Measurements from ENCODE around the gene PTGES3.

Gene PTGES3

GRCh38 chr12:56716458-56716857, 28.4 kb upstream of the PTGES3 start:
- WGBS = 91% methylated on average over 1 of the region's 1 CpG

GRCh38 chr12:56715798-56716197, 27.7 kb upstream of the PTGES3 start:
- no peak overlapping the region for H2AK5ac ChIP-seq (ENCODE audit: low read length, severe bottlenecking)
- DNase-seq = no peak
- H2BK15ac ChIP-seq (ENCODE audit: low read depth, poor library complexity, severe bottlenecking) = no peak overlapping the region
- no peak overlapping the region for H4K8ac ChIP-seq (ENCODE audit: low read length)
- no peaks in the 10 kb centered on the region for H3K27me3 ChIP-seq (ENCODE audit: control insufficient read depth in 1 of 2, insufficient read depth in 1 of 2, low read length in 2 of 2)
- H3K36me3 ChIP-seq (ENCODE audit: control insufficient read depth in 1 of 2, insufficient read depth in 2 of 2, low read depth in 1 of 2, low read length in 2 of 2) = peaks cover 59 to 78% of the 10 kb centered on the region in 2 experiments
- H3K18ac ChIP-seq (ENCODE audit: low read depth in 1 of 2, low read length in 2 of 2) = no peak overlapping the region
- H2BK120ac ChIP-seq (ENCODE audit: low read depth, low read length) = no peak overlapping the region
- H3K27ac ChIP-seq (ENCODE audit: low read length, poor library complexity, severe bottlenecking) = no peak overlapping the region
- no peak overlapping the region for H3K4ac ChIP-seq (ENCODE audit: low read depth in 1 of 2, low read length in 2 of 2)
- H3K4me1 ChIP-seq (ENCODE audit: control insufficient read depth, insufficient read depth, low read depth, low read length) = peaks cover 14% of the 10 kb centered on the region
- no peaks in the 10 kb centered on the region for H3K9me3 ChIP-seq (ENCODE audit: control insufficient read depth, low read length)
- H3K23ac ChIP-seq (ENCODE audit: low read length in 2 of 2) = no peak overlapping the region
- H2BK5ac ChIP-seq (ENCODE audit: low read depth, low read length, poor library complexity, severe bottlenecking) = no peak overlapping the region
- WGBS = 94% methylated on average over 8 of the region's 8 CpGs
- no peak overlapping the region for H3K4me2 ChIP-seq (ENCODE audit: low read length, poor library complexity, severe bottlenecking)
- no peak overlapping the region for H2AFZ ChIP-seq (ENCODE audit: low read depth, low read length)
- H3K4me3 ChIP-seq (ENCODE audit: insufficient read depth in 1 of 2, low read depth in 1 of 2, low read length in 2 of 2) = peak overlapping the region in 1 of 2 experiments; percentile 28
- H3K79me1 ChIP-seq (replicated peaks; ENCODE audit: low read length, poor library complexity, severe bottlenecking) = peaks cover 8% of the 10 kb centered on the region
- H3K14ac ChIP-seq (ENCODE audit: low read length in 2 of 2) = no peak overlapping the region
- H2BK12ac ChIP-seq (ENCODE audit: low read length in 2 of 2) = no peak overlapping the region
- no peak overlapping the region for H3K9ac ChIP-seq (ENCODE audit: low read length)
- H4K91ac ChIP-seq (ENCODE audit: low read length) = no peak overlapping the region

More at GRCh38 chr12:56716458-56716857, 28.4 kb upstream of the PTGES3 start:
- Histone ChIP-seq H2BK12ac (ENCODE audit: low read length in 2 of 2) (no peak overlapping the region), H3K36me3 (ENCODE audit: control insufficient read depth in 1 of 2, insufficient read depth in 2 of 2, low read depth in 1 of 2, low read length in 2 of 2) (peaks cover 63 to 78% of the 10 kb centered on the region in 2 experiments), H4K91ac (ENCODE audit: low read length) (no peak overlapping the region), H3K9me3 (ENCODE audit: control insufficient read depth, low read length) (no peaks in the 10 kb centered on the region), H3K9ac (ENCODE audit: low read length) (no peak overlapping the region), H2AFZ (ENCODE audit: low read depth, low read length) (no peak overlapping the region), H4K8ac (ENCODE audit: low read length) (no peak overlapping the region), H2AK5ac (ENCODE audit: low read length, severe bottlenecking) (no peak overlapping the region), H3K14ac (ENCODE audit: low read length in 2 of 2) (no peak overlapping the region), H3K4me3 (ENCODE audit: insufficient read depth in 1 of 2, low read depth in 1 of 2, low read length in 2 of 2) (peak overlapping the region in 1 of 2 experiments; percentile 28), H2BK5ac (ENCODE audit: low read depth, low read length, poor library complexity, severe bottlenecking) (no peak overlapping the region), H3K27ac (ENCODE audit: low read length, poor library complexity, severe bottlenecking) (no peak overlapping the region), H3K27me3 (ENCODE audit: control insufficient read depth in 1 of 2, insufficient read depth in 1 of 2, low read length in 2 of 2) (no peaks in the 10 kb centered on the region), H3K79me1 (replicated peaks; ENCODE audit: low read length, poor library complexity, severe bottlenecking) (peaks cover 8% of the 10 kb centered on the region), H3K23ac (ENCODE audit: low read length in 2 of 2) (no peak overlapping the region), H2BK120ac (ENCODE audit: low read depth, low read length) (no peak overlapping the region), H2BK15ac (ENCODE audit: low read depth, poor library complexity, severe bottlenecking) (no peak overlapping the region), H3K4me1 (ENCODE audit: control insufficient read depth, insufficient read depth, low read depth, low read length) (peaks cover 19% of the 10 kb centered on the region), H3K4ac (ENCODE audit: low read depth in 1 of 2, low read length in 2 of 2) (no peak overlapping the region), H3K18ac (ENCODE audit: low read depth in 1 of 2, low read length in 2 of 2) (no peak overlapping the region), H3K4me2 (ENCODE audit: low read length, poor library complexity, severe bottlenecking) (no peak overlapping the region)
- no peak for DNase-seq

- Histone ChIP-seq H3K14ac (ENCODE audit: low read length in 2 of 2) (no peak overlapping the region), H2BK5ac (ENCODE audit: low read depth, low read length, poor library complexity, severe bottlenecking) (no peak overlapping the region), H3K18ac (ENCODE audit: low read depth in 1 of 2, low read length in 2 of 2) (no peak overlapping the region), H3K36me3 (ENCODE audit: control insufficient read depth in 1 of 2, insufficient read depth in 2 of 2, low read depth in 1 of 2, low read length in 2 of 2) (peaks cover 50 to 65% of the 10 kb centered on the region in 2 experiments), H3K23ac (ENCODE audit: low read length in 2 of 2) (no peak overlapping the region), H3K79me1 (replicated peaks; ENCODE audit: low read length, poor library complexity, severe bottlenecking) (peaks cover 8% of the 10 kb centered on the region), H2BK12ac (ENCODE audit: low read length in 2 of 2) (no peak overlapping the region), H4K8ac (ENCODE audit: low read length) (no peak overlapping the region), H2BK120ac (ENCODE audit: low read depth, low read length) (no peak overlapping the region), H3K4ac (ENCODE audit: low read depth in 1 of 2, low read length in 2 of 2) (no peak overlapping the region), H2BK15ac (ENCODE audit: low read depth, poor library complexity, severe bottlenecking) (no peak overlapping the region), H3K4me1 (ENCODE audit: control insufficient read depth, insufficient read depth, low read depth, low read length) (peaks cover 14% of the 10 kb centered on the region), H2AK5ac (ENCODE audit: low read length, severe bottlenecking) (no peak overlapping the region), H3K9ac (ENCODE audit: low read length) (no peak overlapping the region), H3K27ac (ENCODE audit: low read length, poor library complexity, severe bottlenecking) (no peak overlapping the region), H4K91ac (ENCODE audit: low read length) (no peak overlapping the region), H3K27me3 (ENCODE audit: control insufficient read depth in 1 of 2, insufficient read depth in 1 of 2, low read length in 2 of 2) (no peaks in the 10 kb centered on the region), H2AFZ (ENCODE audit: low read depth, low read length) (no peak overlapping the region), H3K4me3 (ENCODE audit: insufficient read depth in 1 of 2, low read depth in 1 of 2, low read length in 2 of 2) (no peak overlapping the region), H3K9me3 (ENCODE audit: control insufficient read depth, low read length) (no peaks in the 10 kb centered on the region), H3K4me2 (ENCODE audit: low read length, poor library complexity, severe bottlenecking) (no peak overlapping the region)
- DNase-seq = no peak
- 92% methylated on average over 2 of the region's 2 CpGs for WGBS
Observed at GRCh38 chr12:56714431-56714929, 26.4 kb upstream of the PTGES3 start.

GRCh38 chr12:56713345-56713744, 25.3 kb upstream of the PTGES3 start:
- no peaks in the 10 kb centered on the region for H3K9me3 ChIP-seq (ENCODE audit: control insufficient read depth, low read length)
- H4K8ac ChIP-seq (ENCODE audit: low read length) = no peak overlapping the region
- H2AK5ac ChIP-seq (ENCODE audit: low read length, severe bottlenecking) = no peak overlapping the region
- H2BK12ac ChIP-seq (ENCODE audit: low read length in 2 of 2) = no peak overlapping the region
- H3K36me3 ChIP-seq (ENCODE audit: control insufficient read depth in 1 of 2, insufficient read depth in 2 of 2, low read depth in 1 of 2, low read length in 2 of 2) = peaks cover 40 to 56% of the 10 kb centered on the region in 2 experiments
- H2BK5ac ChIP-seq (ENCODE audit: low read depth, low read length, poor library complexity, severe bottlenecking) = no peak overlapping the region
- no peak overlapping the region for H3K9ac ChIP-seq (ENCODE audit: low read length)
- H3K4ac ChIP-seq (ENCODE audit: low read depth in 1 of 2, low read length in 2 of 2) = no peak overlapping the region
- H3K4me1 ChIP-seq (ENCODE audit: control insufficient read depth, insufficient read depth, low read depth, low read length) = peaks cover 12% of the 10 kb centered on the region
- no peaks in the 10 kb centered on the region for H3K27me3 ChIP-seq (ENCODE audit: control insufficient read depth in 1 of 2, insufficient read depth in 1 of 2, low read length in 2 of 2)
- H3K14ac ChIP-seq (ENCODE audit: low read length in 2 of 2) = no peak overlapping the region
- H2BK15ac ChIP-seq (ENCODE audit: low read depth, poor library complexity, severe bottlenecking) = no peak overlapping the region
- H3K4me2 ChIP-seq (ENCODE audit: low read length, poor library complexity, severe bottlenecking) = no peak overlapping the region
- DNase-seq = no peak
- H2BK120ac ChIP-seq (ENCODE audit: low read depth, low read length) = no peak overlapping the region
- no peak overlapping the region for H3K4me3 ChIP-seq (ENCODE audit: insufficient read depth in 1 of 2, low read depth in 1 of 2, low read length in 2 of 2)
- no peak overlapping the region for H3K23ac ChIP-seq (ENCODE audit: low read length in 2 of 2)
- no peak overlapping the region for H3K27ac ChIP-seq (ENCODE audit: low read length, poor library complexity, severe bottlenecking)
- no peak overlapping the region for H4K91ac ChIP-seq (ENCODE audit: low read length)
- H2AFZ ChIP-seq (ENCODE audit: low read depth, low read length) = no peak overlapping the region
- peaks cover 5% of the 10 kb centered on the region for H3K79me1 ChIP-seq (replicated peaks; ENCODE audit: low read length, poor library complexity, severe bottlenecking)
- 100% methylated on average over 1 of the region's 3 CpGs for WGBS
- H3K18ac ChIP-seq (ENCODE audit: low read depth in 1 of 2, low read length in 2 of 2) = no peak overlapping the region
